Erythroblast (primary cell): ENCODE measurements around the gene NCKAP1.

Experiments used
- GATA1 ChIP-seq: IDR thresholded peaks from 2 replicates; pipeline ENCODE4 v1.6.1; 2011; ENCODE audit warnings: low read depth, mild to moderate bottlenecking, control low read depth, low read length, moderate library complexity
- POLR2A ChIP-seq: IDR thresholded peaks from 2 replicates; pipeline ENCODE4 v1.6.1; 2011; ENCODE audit warnings: mild to moderate bottlenecking, low read length

- no peak for TF ChIP-seq POLR2A
- no peak for TF ChIP-seq GATA1
Measured at GRCh38 chr2:183028108-183028507, 10.1 kb downstream of the NCKAP1 start.
